Neural progenitor cell (in vitro differentiated cells): ENCODE results near the gene IQGAP1. TPM values are rescaled to one million over a fixed set of nuclear protein-coding genes. Genes with fewer than 3 reads are reported as not detected.
A peak's percentile ranks its signal among the peaks of the same experiment; 100 is the strongest.

Experiments
- DNase-seq: peaks from one replicate; pipeline ENCODE4 v3.0.0-alpha.2; 2016; ENCODE audit warnings: low spot score
- H2AFZ ChIP-seq: fragments of 200-600 bp; sonication (generic); replicated peaks from 2 replicates; pipeline ENCODE4 v1.6.1; 2016; ENCODE audit warnings: antibody characterized with exemption
- H3F3A ChIP-seq: fragments of 200-600 bp; sonication (generic); 2 replicates; pipeline ENCODE4 v1.6.1; 2016; ENCODE audit warnings: antibody characterized with exemption, low read depth
- H3K27ac ChIP-seq: fragments of 200-600 bp; sonication (generic); 2 replicates; pipeline ENCODE4 v1.5.1; 2016; ENCODE audit warnings: mild to moderate bottlenecking
- H3K27me3 ChIP-seq: fragments of 200-600 bp; sonication (generic); 2 replicates; pipeline ENCODE4 v1.6.1; 2016; ENCODE audit warnings: mild to moderate bottlenecking, moderate library complexity
- H3K36me3 ChIP-seq: fragments of 200-600 bp; sonication (generic); 2 replicates; pipeline ENCODE4 v1.5.1; 2016
- H3K4me1 ChIP-seq: fragments of 200-600 bp; sonication (generic); 2 replicates; pipeline ENCODE4 v1.6.1; 2016; ENCODE audit warnings: mixed run types
- H3K4me2 ChIP-seq: fragments of 200-600 bp; sonication (generic); 2 replicates; pipeline ENCODE4 v1.6.1; 2016
- H3K4me3 ChIP-seq: fragments of 200-600 bp; sonication (generic); 2 replicates; pipeline ENCODE4 v1.5.1; 2016
- H3K79me2 ChIP-seq: fragments of 200-600 bp; sonication (generic); 2 replicates; pipeline ENCODE4 v1.6.1; 2016; ENCODE audit warnings: low read depth
- H3K9ac ChIP-seq: fragments of 200-600 bp; sonication (generic); 2 replicates; pipeline ENCODE4 v1.6.1; 2016
- H3K9me3 ChIP-seq: fragments of 200-600 bp; sonication (generic); 2 replicates; pipeline ENCODE4 v1.5.1; 2016; ENCODE audit warnings: low read depth
- H4K20me1 ChIP-seq: fragments of 200-600 bp; sonication (generic); 2 replicates; pipeline ENCODE4 v1.6.1; 2016; ENCODE audit warnings: low read depth
- H3K27ac Mint-ChIP-seq: 3 replicates; pipeline ENCODE4 v1.8.0; 2021; ENCODE audit warnings: mixed read lengths
- H3K27me3 Mint-ChIP-seq: 2 replicates; pipeline ENCODE4 v1.8.0; 2022; ENCODE audit warnings: low read depth, mild to moderate bottlenecking, inconsistent platforms, moderate library complexity, mixed read lengths; ENCODE audit not compliant: insufficient read depth
- H3K36me3 Mint-ChIP-seq: 3 replicates; pipeline ENCODE4 v1.8.0; 2021; ENCODE audit warnings: mixed read lengths
- H3K4me1 Mint-ChIP-seq: 3 replicates; pipeline ENCODE4 v1.8.0; 2021; ENCODE audit warnings: mixed read lengths
- H3K4me3 Mint-ChIP-seq: 3 replicates; pipeline ENCODE4 v1.8.0; 2021; ENCODE audit warnings: mild to moderate bottlenecking, moderate library complexity, mixed read lengths
- H3K9me3 Mint-ChIP-seq: 3 replicates; pipeline ENCODE4 v1.8.0; 2020; ENCODE audit warnings: mixed read lengths
- EZH2 ChIP-seq: fragments of 200-600 bp; sonication (generic); IDR thresholded peaks from 2 replicates; pipeline ENCODE4 v1.6.1; 2017; ENCODE audit warnings: antibody characterized with exemption, mild to moderate bottlenecking, moderate library complexity
- EZH2phosphoT487 ChIP-seq: fragments of 200-600 bp; sonication (generic); IDR thresholded peaks from 2 replicates; pipeline ENCODE4 v1.6.1; 2017; ENCODE audit warnings: antibody characterized with exemption
- total RNA-seq: library from RNA; depleted of rRNA; stranded (reverse); fragments of >200 nt; gene quantifications from 2 replicates; pipeline ENCODE4 v1.2.3, GENCODE V29; 2015; ENCODE audit warnings: low replicate concordance
- TF ChIP-seq, protein P1 (sequence below): fragments of 200-600 bp; sonication (generic); IDR thresholded peaks from 2 replicates; pipeline ENCODE4 v1.5.1; 2017; ENCODE audit warnings: antibody characterized with exemption, mild to moderate bottlenecking

Gene IQGAP1
- total RNA-seq, 1 donor from 2014 or later: 44.8 TPM

- no peak overlapping the region for H3K9ac ChIP-seq
Observed at GRCh38 chr15:90419738-90420406, 31.8 kb downstream of the IQGAP1 start.

DNA sequence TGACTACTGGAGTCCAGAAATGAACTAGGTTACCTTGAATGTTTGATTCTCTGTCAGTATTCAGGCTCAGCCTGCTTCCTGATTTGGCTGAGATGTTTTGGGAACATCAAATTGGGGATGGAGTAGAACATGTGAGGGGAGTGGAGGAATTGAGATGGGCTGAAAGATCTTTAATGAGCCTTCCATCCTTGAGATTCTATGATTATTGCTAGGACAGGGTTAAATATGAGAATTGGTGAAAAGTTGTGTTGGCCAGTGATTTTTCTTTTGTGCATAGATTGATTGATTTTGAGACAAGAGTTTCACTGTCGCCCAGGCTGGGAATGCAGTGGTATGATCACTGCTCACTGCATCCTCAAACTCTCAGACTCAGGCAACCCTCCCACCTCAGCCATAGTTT lies 32.4 kb downstream of the IQGAP1 start:
- Histone ChIP-seq H3K79me2 (peaks cover 18% of the 10 kb centered on the region), H3K4me2 (no peak overlapping the region), H3F3A (no peaks in the 10 kb centered on the region), H2AFZ (no peak overlapping the region), H3K9ac (no peak overlapping the region), H3K36me3 (no peaks in the 10 kb centered on the region), H3K27me3 (no peaks in the 10 kb centered on the region), H3K4me1 (peaks cover 5% of the 10 kb centered on the region), H3K9me3 (no peaks in the 10 kb centered on the region), H3K4me3 (no peak overlapping the region), H4K20me1 (no peaks in the 10 kb centered on the region), H3K27ac (no peak overlapping the region)
- Mint-ChIP-seq H3K4me3 (no peak overlapping the region), H3K36me3 (peaks cover 4% of the 10 kb centered on the region), H3K9me3 (peaks cover 10% of the 10 kb centered on the region), H3K27ac (peak overlapping the region; percentile 3), H3K4me1 (peaks cover 11% of the 10 kb centered on the region), H3K27me3 (no peaks in the 10 kb centered on the region)
- TF ChIP-seq EZH2phosphoT487: no peak
- no peak for TF ChIP-seq EZH2
- TF ChIP-seq, protein P1, sequence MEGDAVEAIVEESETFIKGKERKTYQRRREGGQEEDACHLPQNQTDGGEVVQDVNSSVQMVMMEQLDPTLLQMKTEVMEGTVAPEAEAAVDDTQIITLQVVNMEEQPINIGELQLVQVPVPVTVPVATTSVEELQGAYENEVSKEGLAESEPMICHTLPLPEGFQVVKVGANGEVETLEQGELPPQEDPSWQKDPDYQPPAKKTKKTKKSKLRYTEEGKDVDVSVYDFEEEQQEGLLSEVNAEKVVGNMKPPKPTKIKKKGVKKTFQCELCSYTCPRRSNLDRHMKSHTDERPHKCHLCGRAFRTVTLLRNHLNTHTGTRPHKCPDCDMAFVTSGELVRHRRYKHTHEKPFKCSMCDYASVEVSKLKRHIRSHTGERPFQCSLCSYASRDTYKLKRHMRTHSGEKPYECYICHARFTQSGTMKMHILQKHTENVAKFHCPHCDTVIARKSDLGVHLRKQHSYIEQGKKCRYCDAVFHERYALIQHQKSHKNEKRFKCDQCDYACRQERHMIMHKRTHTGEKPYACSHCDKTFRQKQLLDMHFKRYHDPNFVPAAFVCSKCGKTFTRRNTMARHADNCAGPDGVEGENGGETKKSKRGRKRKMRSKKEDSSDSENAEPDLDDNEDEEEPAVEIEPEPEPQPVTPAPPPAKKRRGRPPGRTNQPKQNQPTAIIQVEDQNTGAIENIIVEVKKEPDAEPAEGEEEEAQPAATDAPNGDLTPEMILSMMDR: no peak
- no peak for DNase-seq

More at GRCh38 chr15:90419738-90420406, 31.8 kb downstream of the IQGAP1 start:
- Histone ChIP-seq H2AFZ (no peak overlapping the region), H3K36me3 (no peaks in the 10 kb centered on the region), H3K79me2 (peaks cover 19% of the 10 kb centered on the region), H4K20me1 (no peaks in the 10 kb centered on the region), H3K27me3 (no peaks in the 10 kb centered on the region), H3F3A (no peaks in the 10 kb centered on the region), H3K27ac (no peak overlapping the region), H3K4me1 (no peaks in the 10 kb centered on the region), H3K4me2 (no peak overlapping the region), H3K9me3 (no peaks in the 10 kb centered on the region), H3K4me3 (no peak overlapping the region)
- H3K36me3 Mint-ChIP-seq: peaks cover 4% of the 10 kb centered on the region
- H3K27ac Mint-ChIP-seq: no peak overlapping the region
- no peak overlapping the region for H3K4me3 Mint-ChIP-seq
- TF ChIP-seq EZH2phosphoT487 (no peak), EZH2 (no peak)
- TF ChIP-seq, protein P1: no peak
- DNase-seq: no peak
- H3K4me1 Mint-ChIP-seq: peaks cover 10% of the 10 kb centered on the region
- H3K27me3 Mint-ChIP-seq: no peaks in the 10 kb centered on the region
- peaks cover 10% of the 10 kb centered on the region for H3K9me3 Mint-ChIP-seq

DNA sequence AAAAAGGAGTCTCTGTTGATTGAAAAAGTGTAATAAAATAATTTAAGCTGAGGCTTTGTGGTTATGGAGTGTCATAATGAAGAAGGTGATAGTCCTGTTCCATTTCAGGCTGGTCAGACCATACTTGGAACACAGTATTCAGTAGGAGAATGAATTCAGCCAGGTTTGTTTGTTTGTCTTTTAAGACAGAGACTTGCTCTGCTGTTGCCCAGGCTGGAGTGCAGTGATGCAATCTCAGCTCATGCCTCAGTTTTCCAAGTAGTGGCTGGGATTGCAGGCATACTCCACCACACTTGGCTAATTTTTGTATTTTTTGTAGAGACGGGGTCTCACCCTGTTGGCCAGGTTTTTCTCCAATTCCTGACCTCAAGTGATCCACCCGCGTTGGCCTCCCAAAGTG lies 33.5 kb downstream of the IQGAP1 start:
- H3K27ac Mint-ChIP-seq: no peak overlapping the region
- H3K36me3 ChIP-seq: no peaks in the 10 kb centered on the region
- TF ChIP-seq EZH2: no peak
- no peak for TF ChIP-seq EZH2phosphoT487
- TF ChIP-seq, protein P1: no peak
- H3K27me3 ChIP-seq: no peaks in the 10 kb centered on the region
- H4K20me1 ChIP-seq: no peaks in the 10 kb centered on the region
- no peak overlapping the region for H3K27ac ChIP-seq
- peaks cover 16% of the 10 kb centered on the region for H3K4me1 Mint-ChIP-seq
- peaks cover 12% of the 10 kb centered on the region for H3K4me1 ChIP-seq
- H3K4me3 ChIP-seq: no peak overlapping the region
- no peak for DNase-seq
- no peak overlapping the region for H3K4me3 Mint-ChIP-seq
- H3K36me3 Mint-ChIP-seq: peaks cover 4% of the 10 kb centered on the region
- no peaks in the 10 kb centered on the region for H3K27me3 Mint-ChIP-seq
- no peak overlapping the region for H3K9ac ChIP-seq
- peaks cover 11% of the 10 kb centered on the region for H3K79me2 ChIP-seq
- no peak overlapping the region for H3K4me2 ChIP-seq
- no peak overlapping the region for H2AFZ ChIP-seq
- H3K9me3 ChIP-seq: no peaks in the 10 kb centered on the region
- H3K9me3 Mint-ChIP-seq: peaks cover 10% of the 10 kb centered on the region
- no peaks in the 10 kb centered on the region for H3F3A ChIP-seq
